Endothelial cell of hepatic sinusoid (primary cell): ENCODE data around the gene ACOXL.
"Not testable (repeated sequence)": the region's sequence is repeated elsewhere in the genome, so short reads cannot be mapped to it uniquely, and the experiment has no call there.

Experiments used
- in situ Hi-C: cut with HindIII; loops from 2 replicates; pipeline ENCODE4 v1.10.0; 2017; ENCODE audit warnings: low sequenced_read_pairs

The ACOXL gene

GRCh38 chr2:111082659-111083058, 350.3 kb downstream of the ACOXL start:
- in situ Hi-C loops = not testable (repeated sequence)

DNA sequence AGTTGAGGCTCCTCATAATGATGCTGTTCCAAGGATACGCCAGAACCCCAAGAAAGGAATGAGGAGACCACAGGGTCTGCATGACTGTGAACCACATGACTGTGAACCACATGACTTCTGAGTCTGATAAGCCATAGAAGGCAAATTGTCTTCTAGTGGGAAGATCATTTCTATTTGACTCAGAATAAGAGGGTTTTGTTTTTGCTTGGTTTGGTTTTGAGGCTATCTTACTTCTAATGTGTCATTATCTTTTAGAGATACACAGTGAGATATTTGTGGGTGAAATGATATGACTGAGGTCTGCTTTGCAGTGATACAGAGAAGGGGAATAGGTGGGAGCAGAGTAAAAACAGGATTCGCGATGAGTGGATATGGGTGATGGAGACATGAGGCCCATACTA, 359.4 kb downstream of the ACOXL start:
- in situ Hi-C loops = no loop called here

DNA sequence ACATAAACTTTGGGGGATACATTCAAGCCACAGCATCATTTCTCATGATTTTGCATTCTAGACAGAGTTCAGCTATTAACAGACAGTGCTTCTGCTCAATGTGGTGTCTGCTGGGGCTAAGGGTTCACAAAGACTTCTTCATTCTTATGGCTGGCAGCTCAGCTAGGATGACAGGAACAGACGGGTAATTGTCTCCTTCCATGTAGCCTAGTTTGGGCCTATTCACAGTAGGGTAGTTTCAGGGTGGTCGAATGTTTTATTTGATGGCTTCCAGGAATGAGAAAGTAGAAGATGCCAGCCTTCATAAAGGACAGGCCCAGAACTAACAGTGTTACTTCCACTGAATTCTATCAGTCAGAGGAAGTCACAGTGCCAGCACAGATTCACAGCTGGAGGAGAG, 362.3 kb downstream of the ACOXL start:
- in situ Hi-C loops = loop anchor here (5.0 kb wide), 1 partner anchor 52 kb away; no protein-coding TSS in a partner anchor

- in situ Hi-C loops = loop anchor here (5.0 kb wide), 1 partner anchor 53 kb away; no protein-coding TSS in a partner anchor
Observed at GRCh38 chr2:111095434-111095833, 363.1 kb downstream of the ACOXL start.

- in situ Hi-C loops = loop anchor here (5.0 kb wide), 1 partner anchor 57 kb away; no protein-coding TSS in a partner anchor
Observed at GRCh38 chr2:111099402-111099801, 367.0 kb downstream of the ACOXL start.

DNA sequence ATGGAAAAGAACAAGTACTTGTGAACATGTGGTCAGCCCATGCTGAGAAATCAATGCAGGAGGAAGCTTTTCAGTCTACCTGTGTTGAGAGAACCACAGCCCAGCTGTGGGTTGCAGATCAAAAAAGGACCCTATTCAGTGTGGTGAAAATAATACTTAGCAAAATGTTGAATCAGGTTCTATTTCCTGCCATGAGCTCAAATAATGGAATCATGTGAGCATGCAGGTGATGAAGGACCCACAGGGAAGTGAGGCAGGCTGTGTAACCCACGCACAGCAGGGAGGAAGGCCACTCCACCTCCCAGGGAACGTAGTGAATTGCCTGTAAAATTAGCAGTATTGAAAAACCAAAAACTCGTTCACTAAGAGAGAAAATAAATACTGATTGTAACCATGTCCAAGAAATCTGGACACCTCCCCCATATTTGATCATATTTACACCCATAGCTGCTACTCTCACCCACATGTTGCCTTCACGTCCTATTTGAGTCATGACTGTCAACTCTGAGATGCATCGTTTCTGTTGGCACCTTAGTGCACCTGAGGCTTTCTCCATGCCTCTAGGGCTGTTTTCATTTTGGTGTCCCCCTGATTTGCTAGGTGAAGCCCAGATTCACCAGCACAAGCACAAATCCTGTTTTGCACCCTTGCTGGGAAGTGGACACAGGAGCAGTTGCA, 367.9 kb downstream of the ACOXL start:
- in situ Hi-C loops = no loop called here

- in situ Hi-C loops = no loop called here
Observed at GRCh38 chr2:111100765-111101162, 368.4 kb downstream of the ACOXL start.

- in situ Hi-C loops = no loop called here
Observed at GRCh38 chr2:111101592-111101991, 369.2 kb downstream of the ACOXL start.

DNA sequence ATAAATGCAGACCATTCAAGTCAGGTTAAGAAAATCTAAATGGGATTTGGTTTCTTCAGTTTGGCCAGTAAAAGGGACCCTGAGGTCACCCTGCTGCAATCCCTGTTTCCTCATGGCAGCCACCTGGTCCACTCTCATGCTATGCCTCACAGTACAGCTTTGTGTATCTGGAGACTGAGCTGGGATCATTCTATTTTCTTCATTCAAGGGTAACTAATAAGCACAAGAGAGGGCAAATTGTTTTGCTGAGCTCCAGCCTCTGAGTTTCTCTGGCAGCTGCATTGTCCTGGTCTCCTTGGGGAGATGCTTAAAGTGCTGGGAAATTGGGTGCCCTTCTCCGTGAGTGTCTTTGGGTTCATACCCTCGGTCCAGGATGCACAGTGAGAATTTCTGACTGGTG, 369.8 kb downstream of the ACOXL start:
- in situ Hi-C loops = no loop called here

DNA sequence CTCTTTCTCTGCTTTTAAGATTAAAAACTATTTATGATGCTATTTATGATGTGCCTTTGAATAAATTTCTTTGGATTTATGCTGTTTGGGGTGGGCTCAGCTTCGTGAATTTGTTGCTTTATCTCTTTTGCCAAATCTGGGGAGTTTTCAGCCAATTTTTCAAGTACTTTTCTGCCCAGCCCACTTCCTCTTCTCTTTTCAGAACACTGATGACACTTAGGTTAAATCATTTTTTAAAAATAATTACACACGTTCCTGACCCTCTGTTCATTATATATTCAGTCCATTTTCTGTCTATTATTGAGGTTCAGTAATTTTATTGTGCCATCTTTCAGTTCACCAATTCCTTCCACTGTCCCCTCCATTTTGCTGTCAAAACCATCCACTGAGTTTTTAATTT, 373.6 kb downstream of the ACOXL start:
- in situ Hi-C loops = no loop called here

DNA sequence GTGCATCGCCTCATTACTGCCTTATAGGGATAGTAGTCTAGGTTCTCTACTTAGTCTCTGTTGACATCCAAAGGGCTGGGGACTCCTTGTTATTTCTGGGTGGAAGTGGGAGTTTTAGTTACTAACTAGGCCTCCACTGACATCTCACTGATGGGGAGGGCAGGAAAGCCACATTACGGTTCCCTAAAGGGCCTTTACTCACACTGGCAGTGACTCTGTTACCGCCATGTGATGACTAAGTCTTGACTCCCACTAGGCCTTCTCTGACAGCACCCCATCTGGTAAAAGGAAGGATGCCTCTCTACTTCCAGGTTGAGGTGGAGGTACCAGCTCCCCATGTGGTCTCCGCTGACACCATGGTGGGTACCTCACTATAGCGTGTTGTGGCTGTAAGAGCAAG, 374.3 kb downstream of the ACOXL start:
- in situ Hi-C loops = no loop called here

DNA sequence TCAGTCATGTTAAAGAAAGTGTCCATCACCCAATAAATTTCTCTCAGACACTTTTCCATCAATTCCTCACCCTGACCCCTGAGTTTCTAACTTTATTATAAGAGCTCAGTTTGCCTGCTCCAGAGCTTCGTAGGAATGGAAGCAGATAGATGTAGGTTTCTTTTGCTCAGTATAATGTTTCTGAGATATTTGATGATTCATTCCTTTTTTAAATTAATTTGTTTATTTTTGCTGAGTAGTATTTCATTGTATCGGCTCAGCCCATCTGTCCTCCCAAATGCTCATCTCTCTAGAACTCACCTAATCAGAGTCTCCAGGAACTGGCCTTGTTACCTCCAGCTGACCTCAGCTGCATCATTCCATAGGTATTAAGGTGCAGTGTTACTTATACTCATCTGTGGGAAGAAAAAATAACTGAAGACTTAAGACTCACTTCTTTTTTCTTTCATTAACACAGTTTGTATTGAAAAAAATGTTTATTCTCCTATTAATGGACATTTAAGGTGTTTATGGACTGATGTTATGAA, 376.4 kb downstream of the ACOXL start:
- in situ Hi-C loops = no loop called here

- in situ Hi-C loops = no loop called here
Observed at GRCh38 chr2:111111101-111111755, 378.9 kb downstream of the ACOXL start.

DNA sequence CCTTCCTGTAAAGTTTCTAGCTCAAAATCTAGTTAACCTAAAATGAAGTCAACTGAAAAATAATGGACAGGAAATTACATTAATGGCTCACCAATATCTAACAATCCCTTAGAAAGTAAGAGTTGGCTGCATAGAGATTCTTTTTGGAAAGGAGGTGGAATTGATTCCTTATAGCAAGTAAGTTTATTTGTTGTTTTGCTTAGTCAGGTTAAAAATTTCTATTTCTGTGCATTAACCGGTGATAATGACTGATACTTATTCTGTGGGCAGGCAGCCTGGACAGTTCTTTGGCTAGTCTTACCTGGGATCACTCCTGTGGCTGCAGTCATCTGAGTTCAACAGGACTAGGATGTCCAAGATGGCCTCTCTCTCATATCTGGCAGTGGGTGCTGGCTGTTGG, 381.5 kb downstream of the ACOXL start:
- in situ Hi-C loops = no loop called here

DNA sequence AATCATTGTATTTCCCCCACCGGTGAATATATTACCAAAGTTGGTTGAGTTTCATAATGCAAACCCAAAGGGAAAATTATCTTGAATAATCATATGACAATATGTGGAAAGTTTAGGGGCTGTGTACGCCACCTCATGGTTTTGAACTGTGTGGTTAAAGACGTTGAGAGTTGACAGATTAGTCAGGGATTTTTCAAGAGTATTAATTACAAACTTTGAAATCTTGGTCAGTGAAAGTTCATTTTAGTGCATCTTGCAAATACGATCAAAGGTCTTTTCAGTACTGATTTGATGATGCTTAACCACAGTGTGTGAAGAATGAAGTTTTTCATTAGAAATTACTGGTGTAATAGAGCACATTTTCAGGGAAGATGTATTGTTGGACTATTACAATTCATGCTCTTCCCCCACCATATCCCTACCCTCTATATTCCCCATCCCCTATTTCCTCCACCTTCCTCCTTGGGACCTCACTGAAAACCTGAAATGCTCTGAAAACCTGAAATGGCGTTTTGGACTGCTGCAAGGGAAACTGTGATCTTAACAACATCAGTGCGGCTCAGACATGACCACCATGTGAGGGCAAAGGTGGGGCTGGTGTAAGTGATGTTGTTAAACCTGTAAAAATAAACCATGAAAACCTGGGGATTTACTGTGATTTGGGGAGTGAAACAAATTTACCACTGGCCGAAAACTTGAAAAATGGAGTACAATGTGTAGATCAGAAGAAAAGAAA, 383.8 kb downstream of the ACOXL start:
- in situ Hi-C loops = no loop called here

- in situ Hi-C loops = no loop called here
Observed at GRCh38 chr2:111116843-111117597, 384.6 kb downstream of the ACOXL start.

GRCh38 chr2:111117598-111118480, 385.5 kb downstream of the ACOXL start:
- in situ Hi-C loops = no loop called here

GRCh38 chr2:111118481-111118980, 386.2 kb downstream of the ACOXL start:
- in situ Hi-C loops = no loop called here

GRCh38 chr2:111118981-111119821, 386.8 kb downstream of the ACOXL start:
- in situ Hi-C loops = no loop called here
